Endothelial cell of hepatic sinusoid (primary cell): ENCODE measurements around the gene TNFRSF1A.

Source experiments
- in situ Hi-C: cut with HindIII; loops from 2 replicates; pipeline ENCODE4 v1.10.0; 2017; ENCODE audit warnings: low sequenced_read_pairs

The TNFRSF1A gene

DNA sequence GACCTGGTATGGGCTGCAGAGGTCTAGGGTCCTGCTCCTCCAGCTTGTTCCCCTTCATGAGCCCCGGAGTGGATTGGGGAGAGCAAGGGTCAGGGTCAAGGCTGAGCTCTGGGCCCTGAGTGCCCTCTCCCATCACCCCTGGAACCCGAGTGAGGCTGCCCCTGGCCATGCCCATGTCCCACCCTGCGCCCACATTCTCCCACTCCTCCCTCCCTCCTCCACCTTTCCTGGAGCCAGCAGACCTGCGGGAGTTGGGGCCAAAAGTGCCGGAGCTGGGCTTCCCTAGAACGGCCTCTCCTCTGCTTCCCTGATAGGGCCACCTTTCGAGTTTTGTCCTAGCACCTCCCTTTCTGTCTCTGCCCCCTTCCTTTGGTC, 32.9 kb upstream of the TNFRSF1A start:
- in situ Hi-C loops = no loop called here

DNA sequence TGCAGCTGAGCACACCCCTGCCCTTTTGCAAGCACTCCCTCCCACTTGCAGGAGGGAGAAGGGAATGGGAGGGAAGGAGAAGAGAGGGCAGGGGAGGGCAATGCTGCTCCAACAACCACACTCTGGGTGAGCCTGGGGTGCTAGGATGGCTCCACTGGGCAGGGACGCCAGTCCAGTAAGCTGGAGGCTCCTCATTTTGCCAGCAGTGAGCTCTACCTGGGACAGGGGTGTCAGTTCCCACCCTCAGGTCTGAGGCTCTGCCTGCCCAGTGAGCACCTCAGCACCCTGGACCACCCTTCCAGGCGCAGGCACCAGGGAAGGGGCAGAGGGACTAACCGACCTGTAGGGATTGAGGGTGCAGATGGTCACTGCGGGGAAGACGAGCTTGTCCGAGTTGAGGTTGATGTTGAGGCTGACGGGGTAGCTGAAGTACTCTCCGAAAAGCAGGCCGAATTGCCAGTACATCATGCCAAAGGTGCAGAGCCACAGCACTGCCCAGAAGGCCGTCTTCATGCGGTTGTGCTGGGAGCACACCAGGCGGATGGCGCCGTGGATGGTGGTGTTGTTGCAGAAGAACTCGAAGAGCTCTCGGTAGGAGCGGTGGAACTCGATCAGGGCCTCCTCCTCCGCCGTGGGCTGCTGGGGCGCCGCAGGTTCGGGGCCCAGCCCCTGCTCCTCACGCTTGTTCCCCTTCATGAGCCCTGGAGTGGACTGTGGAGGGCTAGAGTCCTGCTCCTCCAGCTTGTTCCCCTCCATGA, 32.3 kb upstream of the TNFRSF1A start:
- in situ Hi-C loops = no loop called here

DNA sequence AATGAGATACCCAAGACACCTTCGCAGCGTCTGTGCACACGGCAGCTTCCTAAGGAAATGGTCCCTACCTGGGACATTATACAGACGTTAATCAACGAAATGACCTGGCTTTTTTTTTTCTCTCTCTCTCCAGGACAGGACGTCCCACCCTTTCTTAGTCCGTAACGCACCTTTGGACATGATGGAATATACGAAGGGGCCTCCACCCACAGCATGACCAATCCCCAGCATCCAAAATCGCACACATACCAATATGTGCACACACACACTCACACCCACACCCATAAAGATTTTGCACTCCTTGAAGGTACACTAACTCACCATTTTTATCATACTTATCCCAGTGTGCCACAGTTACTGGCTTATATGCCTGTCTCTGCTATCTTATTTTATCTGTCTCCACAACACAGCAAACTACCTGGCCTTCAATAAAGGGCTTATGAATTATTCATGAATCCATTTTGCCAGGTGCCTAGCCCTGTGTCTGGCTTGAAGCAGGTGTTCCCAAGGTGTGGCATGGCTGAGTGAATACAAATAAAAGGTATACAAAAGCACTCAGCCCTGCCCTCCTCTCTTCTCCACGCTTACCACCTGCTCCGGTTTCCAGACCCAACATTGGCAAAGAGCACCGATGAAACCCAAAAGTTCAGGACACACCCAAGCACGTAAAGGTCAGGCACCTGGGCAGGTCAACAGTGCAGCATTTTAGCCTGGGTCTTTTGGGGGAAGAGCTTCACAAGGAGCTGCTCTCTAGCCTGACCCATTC, 31.3 kb upstream of the TNFRSF1A start:
- in situ Hi-C loops = no loop called here

- in situ Hi-C loops = no loop called here
Measured at GRCh38 chr12:6372403-6373003, 30.6 kb upstream of the TNFRSF1A start.

- in situ Hi-C loops = no loop called here
Measured at GRCh38 chr12:6370994-6371754, 29.3 kb upstream of the TNFRSF1A start.

DNA sequence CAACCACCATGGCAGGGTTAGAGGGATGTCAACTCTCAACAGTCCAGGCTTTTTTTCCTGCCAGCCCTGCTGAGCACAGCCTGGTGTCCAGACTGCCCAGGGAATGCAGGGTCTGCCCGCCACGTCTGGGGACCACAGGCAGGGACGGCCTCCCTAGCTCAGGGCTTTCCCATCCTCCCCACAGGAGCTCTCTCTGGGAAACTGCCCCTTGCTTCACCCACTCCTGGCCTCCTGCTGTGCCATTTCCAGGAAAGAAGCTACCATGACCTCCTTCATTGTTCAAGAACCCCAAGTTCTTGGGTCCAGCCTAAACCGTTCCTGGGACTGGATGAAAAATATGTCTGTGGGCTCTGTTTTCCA, 28.7 kb upstream of the TNFRSF1A start:
- in situ Hi-C loops = no loop called here

DNA sequence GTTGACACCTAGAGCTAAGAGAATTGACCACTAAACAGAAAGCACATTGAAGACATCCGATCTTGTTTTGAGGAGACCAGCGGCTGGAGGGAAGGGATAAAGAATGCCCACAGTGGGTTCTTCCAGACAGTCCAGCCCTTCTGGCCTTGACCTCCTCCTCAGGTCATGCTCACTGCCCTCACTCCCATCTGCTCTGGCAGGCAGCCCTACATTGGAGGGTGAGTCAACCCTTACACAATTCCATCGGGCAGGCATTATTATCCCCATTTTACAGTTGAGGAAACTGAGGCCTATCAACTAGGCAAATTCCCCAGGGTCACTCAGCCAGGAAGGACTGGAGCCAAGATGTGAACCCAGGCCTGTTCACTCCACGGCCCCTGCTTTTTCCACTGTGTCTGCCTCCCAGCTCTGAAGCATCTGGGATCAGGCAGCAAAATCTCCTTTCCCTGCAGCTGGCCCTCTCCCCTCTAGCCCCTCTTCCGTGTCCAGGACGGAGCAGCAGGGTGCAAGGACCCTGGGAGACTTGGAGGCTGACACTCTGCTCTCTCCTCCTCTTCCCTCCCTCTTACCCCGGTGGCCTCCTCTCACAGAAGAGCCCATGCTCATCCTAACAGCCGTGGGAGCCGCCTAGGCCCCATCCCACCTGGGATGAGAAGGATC, 28.2 kb upstream of the TNFRSF1A start:
- in situ Hi-C loops = no loop called here

- in situ Hi-C loops = no loop called here
Measured at GRCh38 chr12:6368906-6369525, 27.1 kb upstream of the TNFRSF1A start.

DNA sequence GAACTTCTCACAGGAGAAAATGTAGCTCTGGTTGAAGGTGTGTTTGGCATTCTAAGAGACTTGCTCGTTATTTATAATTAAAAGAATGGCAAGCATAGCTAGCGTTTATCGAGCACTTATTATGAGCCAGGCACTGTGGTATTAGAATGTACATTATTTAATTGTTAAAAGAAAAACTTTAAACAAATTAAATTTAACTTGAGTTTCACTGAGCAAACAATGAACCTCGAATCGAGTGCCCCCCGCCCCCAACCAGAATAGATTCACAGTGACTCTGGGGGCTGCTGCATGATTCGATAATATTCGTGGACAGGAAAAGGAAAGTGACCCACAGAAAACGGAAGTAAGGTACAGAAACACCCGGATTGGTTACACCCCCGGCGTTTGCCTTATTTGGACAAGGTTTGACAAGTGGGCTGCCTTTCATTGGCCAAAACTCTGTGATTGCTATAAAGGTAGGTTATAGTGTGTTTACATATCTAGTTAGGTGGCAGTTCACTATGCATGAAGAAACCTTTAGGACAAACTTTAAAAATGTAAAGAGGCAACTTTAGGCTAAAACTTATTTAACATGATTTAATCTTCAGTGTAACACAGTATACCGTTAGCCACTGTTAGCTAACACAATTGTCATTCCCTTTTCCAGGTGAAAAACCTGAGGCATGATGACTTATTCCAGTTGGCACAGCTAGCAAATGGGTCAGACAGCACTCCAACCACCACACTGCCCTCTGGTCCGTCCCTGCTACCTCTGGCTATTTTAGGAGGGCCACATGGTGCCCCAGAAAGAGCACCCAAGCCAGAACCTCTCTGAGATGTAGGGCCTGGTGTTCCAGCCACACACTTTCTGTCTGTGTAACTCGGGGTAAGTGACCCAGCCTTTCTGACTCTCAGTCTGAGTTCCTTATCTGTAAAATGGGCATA, 26.4 kb upstream of the TNFRSF1A start:
- in situ Hi-C loops = no loop called here

DNA sequence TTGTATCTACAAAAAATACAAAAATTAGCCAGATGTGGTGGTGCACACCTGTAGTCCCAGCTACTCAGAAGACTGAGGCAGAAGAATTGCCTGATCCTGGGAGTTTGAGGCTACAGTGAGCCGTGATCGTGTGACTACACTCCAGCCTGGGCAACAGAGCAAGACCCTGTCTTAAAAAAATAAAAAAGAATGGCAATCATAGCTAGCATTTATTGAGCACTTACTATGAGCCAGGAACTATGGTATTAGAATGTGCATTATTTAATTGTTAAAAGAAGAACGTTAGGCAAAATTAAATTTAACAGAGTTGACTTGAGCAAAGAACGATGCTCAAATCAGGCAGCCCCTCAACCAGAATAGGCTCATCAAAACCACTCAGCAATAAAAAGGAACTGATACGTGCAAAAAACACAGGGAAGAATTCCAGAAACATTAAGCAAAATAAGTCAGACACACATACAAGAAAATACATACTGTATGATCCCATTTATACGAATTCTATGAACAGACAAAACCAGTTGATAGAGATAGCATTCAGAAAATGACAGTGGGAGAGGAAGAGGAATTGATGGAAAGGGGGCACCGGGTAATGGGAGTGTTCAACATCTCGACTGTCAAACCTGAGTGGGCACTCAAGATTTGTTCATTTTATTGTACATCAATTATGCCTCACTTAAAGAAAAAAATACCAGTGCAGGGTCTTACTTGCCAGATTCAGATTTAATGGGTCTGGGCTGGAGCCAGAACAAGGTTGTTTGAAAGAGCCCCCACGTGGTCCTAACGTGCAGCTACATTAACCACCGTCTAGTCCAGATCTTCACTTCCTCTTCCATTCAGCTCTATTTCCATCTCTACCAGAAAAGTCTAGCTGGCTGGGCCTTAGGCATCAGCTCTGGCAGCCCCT, 25.4 kb upstream of the TNFRSF1A start:
- in situ Hi-C loops = no loop called here

- in situ Hi-C loops = no loop called here
Measured at GRCh38 chr12:6364044-6364374, 22.1 kb upstream of the TNFRSF1A start.

GRCh38 chr12:6363330-6364043, 21.6 kb upstream of the TNFRSF1A start:
- in situ Hi-C loops = no loop called here

- in situ Hi-C loops = no loop called here
Measured at GRCh38 chr12:6363010-6363329, 21.1 kb upstream of the TNFRSF1A start.

GRCh38 chr12:6362403-6362802, 20.5 kb upstream of the TNFRSF1A start:
- in situ Hi-C loops = no loop called here

DNA sequence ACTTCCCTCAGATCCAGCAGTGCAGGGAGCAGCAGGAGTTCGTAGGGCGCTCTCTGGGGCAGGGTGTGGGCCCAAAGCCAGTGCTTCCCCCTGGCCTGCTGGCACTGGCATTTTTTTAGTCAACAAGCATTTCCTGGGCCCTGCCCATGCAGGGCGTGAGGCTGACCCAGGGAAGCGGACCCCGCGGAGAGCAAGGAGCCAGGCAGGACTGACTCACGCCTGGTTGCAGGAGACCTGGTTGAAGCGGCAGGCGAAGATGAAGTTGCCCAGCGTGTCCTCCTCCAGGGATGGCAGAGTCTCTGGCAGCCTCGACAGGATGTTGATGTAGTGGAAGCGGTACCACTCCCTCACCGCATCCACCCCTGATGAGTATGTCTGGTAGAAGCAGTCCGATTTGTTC, 20.0 kb upstream of the TNFRSF1A start:
- in situ Hi-C loops = no loop called here

DNA sequence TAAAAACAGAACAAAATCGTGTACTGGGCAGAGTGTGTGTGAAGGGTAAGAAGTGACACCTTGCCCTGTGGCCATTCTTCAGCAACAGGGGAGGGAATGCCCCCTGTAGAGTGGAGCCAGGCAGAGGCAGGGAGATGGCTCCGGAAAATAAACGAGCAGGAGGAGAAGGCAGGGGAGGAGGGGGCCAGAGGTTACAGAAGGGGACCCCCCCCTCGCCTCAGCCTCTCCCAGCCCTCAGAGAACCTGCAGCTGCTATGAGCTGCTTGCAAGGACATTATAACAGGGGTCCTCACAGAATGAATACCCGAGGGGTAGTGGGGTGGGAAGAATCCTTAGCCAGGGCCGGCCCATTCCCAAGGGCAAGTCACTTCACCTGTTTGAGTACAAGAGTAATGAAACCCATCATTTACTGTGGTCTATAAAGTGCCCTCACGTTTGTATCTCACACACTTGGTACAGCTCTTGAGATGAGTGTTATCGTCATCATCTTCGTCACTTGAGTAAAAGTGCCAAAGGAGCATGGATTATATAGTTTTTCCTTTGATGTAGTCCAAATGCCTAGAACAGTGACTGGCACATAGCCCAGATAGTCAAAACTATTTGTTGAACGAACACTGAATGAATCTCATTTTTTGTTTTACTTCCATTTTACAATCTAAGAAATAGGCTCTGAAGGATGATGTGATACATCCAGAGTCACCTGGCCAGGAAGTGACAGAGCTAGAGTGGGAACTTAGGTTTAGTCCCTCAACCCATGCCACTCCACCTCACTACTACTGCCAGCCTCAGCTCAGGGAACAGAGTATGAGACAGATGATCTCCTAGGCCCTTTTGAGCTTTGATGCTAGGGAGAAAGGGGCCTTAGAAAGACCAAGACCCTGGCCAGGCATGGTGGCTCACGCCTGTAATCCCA, 19.0 kb upstream of the TNFRSF1A start:
- in situ Hi-C loops = no loop called here

- in situ Hi-C loops = no loop called here
Measured at GRCh38 chr12:6360080-6360571, 18.2 kb upstream of the TNFRSF1A start.
